Subcutaneous adipose tissue (tissue), 4 donors: ENCODE results near the gene P4HTM. TPM values are rescaled to one million over a fixed set of nuclear protein-coding genes. Genes with fewer than 3 reads are reported as not detected.

Source experiments
- total RNA-seq, 4 donors: library from RNA; depleted of rRNA; stranded (reverse); fragments of >200 nt; gene quantifications; one replicate each; pipeline ENCODE4 v1.1.0, GENCODE V29; 2016
- TF ChIP-seq, protein P1 (sequence below): fragments of 450-650 bp; IDR thresholded peaks from one replicate; pipeline ENCODE4 v1.5.1; 2016; ENCODE audit warnings: low read depth, mild to moderate bottlenecking, control low read depth, antibody characterized with exemption, moderate library complexity

Gene P4HTM
- total RNA-seq, 4 donors from 2014 or later, result 15.3 to 30.6 (median 26.0) TPM

- TF ChIP-seq, protein P1, sequence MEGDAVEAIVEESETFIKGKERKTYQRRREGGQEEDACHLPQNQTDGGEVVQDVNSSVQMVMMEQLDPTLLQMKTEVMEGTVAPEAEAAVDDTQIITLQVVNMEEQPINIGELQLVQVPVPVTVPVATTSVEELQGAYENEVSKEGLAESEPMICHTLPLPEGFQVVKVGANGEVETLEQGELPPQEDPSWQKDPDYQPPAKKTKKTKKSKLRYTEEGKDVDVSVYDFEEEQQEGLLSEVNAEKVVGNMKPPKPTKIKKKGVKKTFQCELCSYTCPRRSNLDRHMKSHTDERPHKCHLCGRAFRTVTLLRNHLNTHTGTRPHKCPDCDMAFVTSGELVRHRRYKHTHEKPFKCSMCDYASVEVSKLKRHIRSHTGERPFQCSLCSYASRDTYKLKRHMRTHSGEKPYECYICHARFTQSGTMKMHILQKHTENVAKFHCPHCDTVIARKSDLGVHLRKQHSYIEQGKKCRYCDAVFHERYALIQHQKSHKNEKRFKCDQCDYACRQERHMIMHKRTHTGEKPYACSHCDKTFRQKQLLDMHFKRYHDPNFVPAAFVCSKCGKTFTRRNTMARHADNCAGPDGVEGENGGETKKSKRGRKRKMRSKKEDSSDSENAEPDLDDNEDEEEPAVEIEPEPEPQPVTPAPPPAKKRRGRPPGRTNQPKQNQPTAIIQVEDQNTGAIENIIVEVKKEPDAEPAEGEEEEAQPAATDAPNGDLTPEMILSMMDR, result no peak
Observed at GRCh38 chr3:48997102-48997635, 7.1 kb downstream of the P4HTM start.

- TF ChIP-seq, protein P1, result no peak
Observed at GRCh38 chr3:48997714-48998637, 7.9 kb downstream of the P4HTM start.

GRCh38 chr3:48999085-48999858 is 9.2 kb downstream of the P4HTM start:
- TF ChIP-seq, protein P1, result no peak

- TF ChIP-seq, protein P1, result no peak
Observed at GRCh38 chr3:49001155-49001554, 11.1 kb downstream of the P4HTM start.

DNA sequence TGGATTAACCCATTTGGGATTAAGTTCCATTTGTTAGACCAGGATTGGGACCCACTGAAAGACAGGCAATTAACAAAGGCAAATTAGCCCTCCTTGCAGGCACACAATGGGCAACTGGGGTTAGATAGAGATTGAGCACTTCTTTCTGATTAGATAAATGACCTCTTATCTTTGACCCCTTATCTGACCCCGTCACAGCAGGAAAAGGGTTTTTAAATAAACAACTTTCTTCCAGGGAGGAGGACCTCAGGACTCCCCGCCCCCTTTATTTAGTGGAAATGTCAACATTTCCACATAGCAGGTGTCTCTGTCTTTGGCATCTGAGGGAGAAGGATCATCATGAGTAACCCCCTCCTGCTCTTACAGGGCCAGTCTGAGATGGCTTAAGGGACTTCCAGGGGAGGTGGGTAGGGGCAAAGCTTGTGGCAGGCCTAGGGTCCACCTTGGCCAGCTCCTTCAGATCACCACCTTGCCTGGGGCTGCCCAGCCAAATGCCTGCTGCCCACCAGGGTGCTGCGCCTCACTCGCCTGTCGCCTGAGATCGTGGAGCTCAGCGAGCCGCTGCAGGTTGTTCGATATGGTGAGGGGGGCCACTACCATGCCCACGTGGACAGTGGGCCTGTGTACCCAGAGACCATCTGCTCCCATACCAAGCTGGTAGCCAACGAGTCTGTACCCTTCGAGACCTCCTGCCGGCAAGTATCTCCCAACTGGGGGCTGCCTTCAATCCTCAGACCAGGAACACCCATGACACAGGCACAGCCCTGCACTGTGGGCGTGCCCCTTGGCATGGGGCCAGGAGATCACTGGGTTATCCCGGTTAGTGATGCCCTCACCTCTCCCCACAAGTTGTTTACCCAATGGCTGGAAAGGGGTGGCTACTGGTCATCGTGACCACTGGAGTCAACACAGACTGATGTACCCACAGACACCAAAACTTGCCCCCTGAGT is 14.6 kb downstream of the P4HTM start:
- TF ChIP-seq, protein P1, result no peak

- TF ChIP-seq, protein P1, result no peak
Observed at GRCh38 chr3:49005303-49005680, 15.3 kb downstream of the P4HTM start.
